DMS153 treated with DMSO at 0.1 percent for 48 hours (cell line): Measurements from ENCODE around the gene EPB41.

ENCODE experiments used
- DNase-seq: peaks from one replicate; lab custom pipeline; 2025; ENCODE audit not compliant: unreplicated experiment; lab: John Stamatoyannopoulos, UW

Gene EPB41

GRCh38 chr1:29162025-29162424, 247.7 kb downstream of the EPB41 start:
- no peak for DNase-seq

DNA sequence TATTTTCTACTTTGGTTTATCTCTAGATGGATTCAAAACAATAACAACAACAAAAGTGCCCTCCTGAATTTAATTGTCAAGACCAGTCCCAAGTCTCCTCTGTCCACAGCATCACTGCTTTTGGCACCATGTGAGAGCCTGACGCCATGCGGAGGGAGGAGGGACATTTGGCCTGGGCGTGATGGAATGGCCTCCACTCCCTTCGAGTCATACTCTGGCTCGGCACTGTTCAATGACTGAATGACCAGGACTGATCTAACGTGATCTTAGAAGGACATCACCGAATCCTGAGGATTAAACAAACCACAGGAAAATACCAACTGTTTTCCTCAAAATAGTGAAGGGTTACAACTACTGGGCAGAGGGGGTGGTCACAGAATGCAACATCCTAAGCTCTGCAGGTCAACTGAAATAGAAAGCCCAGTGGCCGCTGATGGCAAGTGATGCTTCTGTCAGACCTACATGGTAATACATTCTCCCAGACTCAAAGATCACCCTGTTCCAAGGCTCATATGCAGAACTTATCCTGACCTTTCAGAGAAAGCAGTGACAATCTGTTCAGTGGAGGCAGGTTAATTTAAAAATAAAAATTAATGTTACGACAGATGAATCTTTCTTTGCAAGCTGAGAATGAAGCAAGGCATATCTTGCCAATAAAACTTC, 248.2 kb downstream of the EPB41 start:
- no peak for DNase-seq

DNA sequence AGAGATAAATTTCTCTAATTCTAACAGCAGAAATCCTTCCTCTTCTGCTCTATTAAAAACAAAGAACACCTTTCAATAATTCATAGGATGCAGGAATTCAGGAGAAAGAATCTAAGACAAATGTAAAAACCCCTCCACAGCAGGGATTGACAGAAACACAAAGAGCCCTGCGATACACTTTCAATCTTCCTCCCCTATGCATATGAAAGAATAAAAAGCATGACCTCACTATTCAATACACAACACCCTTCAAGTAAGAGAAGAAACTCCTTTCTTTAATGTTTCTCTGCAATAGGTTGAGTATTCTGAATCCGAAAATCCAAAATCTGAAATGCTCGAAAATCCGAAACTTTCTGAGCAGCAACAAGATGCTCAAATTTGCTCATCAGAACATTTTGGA, 250.2 kb downstream of the EPB41 start:
- no peak for DNase-seq

GRCh38 chr1:29166291-29166878, 252.0 kb downstream of the EPB41 start:
- DNase-seq = no peak

DNA sequence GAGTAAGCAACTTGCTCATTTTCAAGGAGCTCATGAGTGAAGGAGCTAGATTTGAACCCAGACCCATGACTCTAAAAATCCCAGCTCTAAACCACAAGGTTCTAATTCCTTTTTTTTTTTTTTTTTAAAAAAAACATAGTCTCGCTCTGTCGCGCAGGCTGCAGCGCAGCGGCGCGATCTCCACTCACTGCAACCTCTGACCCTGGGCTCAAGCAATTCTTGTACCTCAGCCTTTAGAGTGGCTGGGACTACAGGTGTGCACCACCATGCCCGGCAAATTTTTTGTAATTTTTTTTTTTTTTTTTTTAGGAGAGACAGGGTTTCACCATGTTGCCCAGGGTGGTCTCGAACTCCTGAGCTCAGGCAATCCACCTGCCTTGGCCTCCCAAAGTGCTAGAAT, 253.5 kb downstream of the EPB41 start:
- DNase-seq = no peak
